NB4 (cell line): ENCODE results near the gene LYVE1.

ENCODE experiments used
- DNase-seq: peaks from one replicate; pipeline ENCODE4 v3.0.0; 2010; ENCODE audit warnings: low read depth
- H3K4me3 ChIP-seq: one replicate; pipeline ENCODE4 v1.5.1; 2011; ENCODE audit warnings: mild to moderate bottlenecking, low read depth, low read length, moderate library complexity
- CTCF ChIP-seq: IDR thresholded peaks from one replicate; pipeline ENCODE4 v1.5.1; 2012; ENCODE audit warnings: low read depth, low read length
- MAX ChIP-seq: IDR thresholded peaks from 2 replicates; pipeline ENCODE4 v1.6.1; 2011; ENCODE audit warnings: low read depth, low read length
- MYC ChIP-seq: IDR thresholded peaks from 2 replicates; pipeline ENCODE4 v1.6.1; 2011; ENCODE audit warnings: low read depth, low read length
- POLR2A ChIP-seq: IDR thresholded peaks from 2 replicates; pipeline ENCODE4 v1.6.1; 2011; ENCODE audit warnings: mild to moderate bottlenecking; ENCODE audit not compliant: insufficient read length; ENCODE audit errors: extremely low read depth

LYVE1 gene

GRCh38 chr11:10561947-10562346 is 6.5 kb downstream of the LYVE1 start:
- DNase-seq, result no peak
- no peak overlapping the region for H3K4me3 ChIP-seq
- TF ChIP-seq MYC (no peak), POLR2A (no peak), MAX (no peak)

GRCh38 chr11:10561043-10561818 is 7.2 kb downstream of the LYVE1 start:
- DNase-seq, result no peak
- no peak overlapping the region for H3K4me3 ChIP-seq
- TF ChIP-seq CTCF (no peak), POLR2A (no peak), MYC (no peak), MAX (no peak)

GRCh38 chr11:10558288-10558687 is 10.2 kb downstream of the LYVE1 start:
- TF ChIP-seq CTCF (no peak), MYC (no peak), POLR2A (no peak), MAX (no peak)
- no peak overlapping the region for H3K4me3 ChIP-seq
- no peak for DNase-seq

- DNase-seq, result no peak
- no peak for TF ChIP-seq MYC
- TF ChIP-seq MAX, result no peak
- no peak for TF ChIP-seq CTCF
- no peak for TF ChIP-seq POLR2A
- no peak overlapping the region for H3K4me3 ChIP-seq
Observed at GRCh38 chr11:10556590-10556989, 11.9 kb downstream of the LYVE1 start.

- TF ChIP-seq MAX, result no peak
- no peak for TF ChIP-seq MYC
- TF ChIP-seq POLR2A, result no peak
- TF ChIP-seq CTCF, result no peak
- H3K4me3 ChIP-seq, result no peak overlapping the region
- no peak for DNase-seq
Observed at GRCh38 chr11:10551845-10552352, 16.6 kb downstream of the LYVE1 start.

GRCh38 chr11:10551290-10551592 is 17.2 kb downstream of the LYVE1 start:
- no peak for DNase-seq
- no peak overlapping the region for H3K4me3 ChIP-seq
- no peak for TF ChIP-seq MYC
- TF ChIP-seq MAX, result no peak
- TF ChIP-seq CTCF, result no peak
